Peyer's patch (tissue), 4 donors: ENCODE data around the gene TMA16.

Experiments
- CTCF ChIP-seq, 6 experiments: fragments of 450-650 bp in 4 of 6; fragments of 200-600 bp in 2 of 6; sonication (generic) in 1 of 6; IDR thresholded peaks; one replicate each; pipeline ENCODE4 v1.5.1; 2017 to 2019; ENCODE audit warnings: antibody characterized with exemption in 6 of 6, mild to moderate bottlenecking in 3 of 6, moderate library complexity in 1 of 6
- POLR2A ChIP-seq, 2 donors: fragments of 450-650 bp; IDR thresholded peaks; one replicate each; pipeline ENCODE4 v1.5.1; 2017; ENCODE audit warnings: antibody characterized with exemption in 2 of 2, mild to moderate bottlenecking in 2 of 2, moderate library complexity in 2 of 2

- no peak for TF ChIP-seq CTCF (IDR thresholded peaks at IDR 0.05)
- TF ChIP-seq POLR2A (IDR thresholded peaks at IDR 0.05): no peak
Measured at GRCh38 chr4:163492951-163493504, 1.5 kb upstream of the TMA16 start.
